ENCODE measurements around the gene BRCC3. TPM values are rescaled to one million over a fixed set of nuclear protein-coding genes. Genes with fewer than 3 reads are reported as not detected.

Gene BRCC3
- total and polyA plus RNA-seq, 2 donors (not counting 1 experiment from before 2014, with no cell fraction given), result 7.3 to 16.9 TPM

GRCh38 chrX:155048977-155049619 lies 22.2 kb upstream of the BRCC3 start:
- H3K4me1 ChIP-seq (ENCODE audit: control insufficient read depth in 2 of 2, insufficient read depth in 2 of 2, low read length in 2 of 2), result no peaks in the 10 kb centered on the region
- intact Hi-C loops (cut with micrococcal nuclease), result no loop called here
- no peak overlapping the region for H3K9ac ChIP-seq (ENCODE audit: low read length)
- no peaks in the 10 kb centered on the region for H3K27me3 Mint-ChIP-seq
- H3K36me3 ChIP-seq (replicated peaks in 1 of 2; ENCODE audit: control extremely low read depth in 1 of 2, control insufficient read depth in 1 of 2, extremely low read depth in 1 of 2, insufficient read depth in 2 of 2, low read length in 1 of 2), result peaks cover 0 to 32% of the 10 kb centered on the region in 2 experiments
- no peak overlapping the region for H3K4me2 ChIP-seq (replicated peaks; ENCODE audit: low read depth, low read length, poor library complexity, severe bottlenecking)
- H3K27ac Mint-ChIP-seq, result no peak overlapping the region
- H3K4me3 ChIP-seq (ENCODE audit: control extremely low read depth in 1 of 5, extremely low read depth in 1 of 5, insufficient read depth in 1 of 5, low read depth in 2 of 5, low read length in 4 of 5), result no peak overlapping the region
- no peaks in the 10 kb centered on the region for H3K9me3 Mint-ChIP-seq (ENCODE audit: insufficient read depth)
- H3K4me1 Mint-ChIP-seq, result peaks cover 4% of the 10 kb centered on the region
- POLR2A ChIA-PET, result no interaction called here
- no peak overlapping the region for H3K4me3 Mint-ChIP-seq
- no peaks in the 10 kb centered on the region for H3K27me3 ChIP-seq (replicated peaks in 1 of 4; ENCODE audit: control extremely low read depth in 1 of 4, control insufficient read depth in 3 of 4, insufficient read depth in 4 of 4, low read length in 3 of 4)
- CTCF ChIA-PET, result interaction anchor here (0.6 to 1.5 kb wide), 4 partner anchors 10 to 23 kb away, joined by 3 read pairs; partner anchors contain the start of gene BRCC3
- H2AFZ ChIP-seq (ENCODE audit: insufficient read depth, low read depth, low read length, poor library complexity, severe bottlenecking), result no peak overlapping the region
- no peaks in the 10 kb centered on the region for H3K9me3 ChIP-seq (ENCODE audit: control extremely low read depth in 1 of 3, control insufficient read depth in 2 of 3, insufficient read depth in 1 of 3, low read length in 2 of 3)
- peaks cover under 1% of the 10 kb centered on the region for H3K79me2 ChIP-seq (ENCODE audit: control insufficient read depth, insufficient read depth, low read length)
- TF ChIP-seq, protein P1, sequence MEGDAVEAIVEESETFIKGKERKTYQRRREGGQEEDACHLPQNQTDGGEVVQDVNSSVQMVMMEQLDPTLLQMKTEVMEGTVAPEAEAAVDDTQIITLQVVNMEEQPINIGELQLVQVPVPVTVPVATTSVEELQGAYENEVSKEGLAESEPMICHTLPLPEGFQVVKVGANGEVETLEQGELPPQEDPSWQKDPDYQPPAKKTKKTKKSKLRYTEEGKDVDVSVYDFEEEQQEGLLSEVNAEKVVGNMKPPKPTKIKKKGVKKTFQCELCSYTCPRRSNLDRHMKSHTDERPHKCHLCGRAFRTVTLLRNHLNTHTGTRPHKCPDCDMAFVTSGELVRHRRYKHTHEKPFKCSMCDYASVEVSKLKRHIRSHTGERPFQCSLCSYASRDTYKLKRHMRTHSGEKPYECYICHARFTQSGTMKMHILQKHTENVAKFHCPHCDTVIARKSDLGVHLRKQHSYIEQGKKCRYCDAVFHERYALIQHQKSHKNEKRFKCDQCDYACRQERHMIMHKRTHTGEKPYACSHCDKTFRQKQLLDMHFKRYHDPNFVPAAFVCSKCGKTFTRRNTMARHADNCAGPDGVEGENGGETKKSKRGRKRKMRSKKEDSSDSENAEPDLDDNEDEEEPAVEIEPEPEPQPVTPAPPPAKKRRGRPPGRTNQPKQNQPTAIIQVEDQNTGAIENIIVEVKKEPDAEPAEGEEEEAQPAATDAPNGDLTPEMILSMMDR (IDR thresholded peaks at IDR 0.05), result peak; percentile 59
- TF ChIP-seq EZH2 (IDR thresholded peaks at IDR 0.05; ENCODE audit: borderline replicate concordance, insufficient read depth, low read depth, low read length, poor library complexity, severe bottlenecking), result no peak
- WGBS (ENCODE audit: insufficient coverage), result no CpG with 5 or more reads among the region's 9 CpGs
- peaks cover 4% of the 10 kb centered on the region for H4K20me1 ChIP-seq (ENCODE audit: control insufficient read depth, insufficient read depth, low read length, poor library complexity, severe bottlenecking)
- ATAC-seq (ENCODE audit: low read depth) (no peak), DNase-seq (peak; percentile 46)
- no peak overlapping the region for H3K27ac ChIP-seq (ENCODE audit: low read length in 2 of 2)

DNA sequence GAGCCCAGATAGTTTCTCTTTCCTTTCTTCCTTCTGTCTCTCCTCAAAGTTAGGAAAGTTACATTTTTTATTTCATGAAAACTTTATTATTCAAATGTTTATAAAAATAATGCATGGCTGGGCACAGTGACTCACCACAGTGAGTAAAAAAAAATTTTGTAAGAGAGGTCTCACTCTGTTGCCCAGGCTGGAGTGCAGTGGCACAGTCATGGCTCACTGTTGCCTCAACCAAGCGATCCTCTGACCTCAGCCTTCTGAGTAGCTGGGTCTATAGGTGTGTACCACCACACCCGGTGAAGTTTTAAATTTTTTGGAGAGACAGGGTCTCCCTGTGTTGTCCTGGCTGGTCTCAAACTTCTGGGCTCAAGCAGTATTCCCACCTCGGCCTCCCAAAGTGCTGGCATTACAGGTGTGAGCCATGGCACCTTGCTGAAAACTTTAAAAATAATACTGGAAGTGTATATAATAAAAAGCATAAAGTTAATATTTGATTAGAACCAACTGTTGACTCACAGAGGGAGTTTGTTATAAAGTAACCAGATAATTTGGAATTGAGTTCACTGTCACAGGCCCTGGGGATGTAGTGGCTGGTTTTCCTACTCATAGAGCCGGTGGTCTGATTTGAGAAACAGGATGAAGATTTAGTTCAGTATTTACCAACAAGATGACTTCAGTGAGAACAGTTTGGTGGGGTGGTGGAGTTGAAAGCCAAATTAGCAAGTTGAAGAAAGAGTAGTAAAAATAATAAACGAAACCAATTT lies 18.4 kb upstream of the BRCC3 start:
- no peaks in the 10 kb centered on the region for H4K20me1 ChIP-seq (ENCODE audit: control insufficient read depth, insufficient read depth, low read length, poor library complexity, severe bottlenecking)
- no peaks in the 10 kb centered on the region for H3K9me3 ChIP-seq (ENCODE audit: control extremely low read depth in 1 of 3, control insufficient read depth in 2 of 3, insufficient read depth in 1 of 3, low read length in 2 of 3)
- H3K4me1 Mint-ChIP-seq, result peaks cover 8% of the 10 kb centered on the region
- H3K27me3 Mint-ChIP-seq, result no peaks in the 10 kb centered on the region
- peaks cover 0 to 23% of the 10 kb centered on the region in 2 experiments for H3K36me3 ChIP-seq (replicated peaks in 1 of 2; ENCODE audit: control extremely low read depth in 1 of 2, control insufficient read depth in 1 of 2, extremely low read depth in 1 of 2, insufficient read depth in 2 of 2, low read length in 1 of 2)
- no peaks in the 10 kb centered on the region for H3K79me2 ChIP-seq (ENCODE audit: control insufficient read depth, insufficient read depth, low read length)
- H3K4me2 ChIP-seq (replicated peaks; ENCODE audit: low read depth, low read length, poor library complexity, severe bottlenecking), result no peak overlapping the region
- CTCF ChIA-PET, result no interaction called here
- no peaks in the 10 kb centered on the region for H3K27me3 ChIP-seq (replicated peaks in 1 of 4; ENCODE audit: control extremely low read depth in 1 of 4, control insufficient read depth in 3 of 4, insufficient read depth in 4 of 4, low read length in 3 of 4)
- H3K9ac ChIP-seq (ENCODE audit: low read length), result no peak overlapping the region
- no peak for DNase-seq
- no peak overlapping the region for H3K27ac ChIP-seq (ENCODE audit: low read length in 2 of 2)
- peaks cover 0 to 9% of the 10 kb centered on the region in 2 donors for H3K4me1 ChIP-seq (ENCODE audit: control insufficient read depth in 2 of 2, insufficient read depth in 2 of 2, low read length in 2 of 2)
- no peaks in the 10 kb centered on the region for H3K9me3 Mint-ChIP-seq (ENCODE audit: insufficient read depth)
- POLR2A ChIA-PET, result no interaction called here
- WGBS (ENCODE audit: insufficient coverage), result 100% methylated on average over 1 of the region's 5 CpGs
- no peak overlapping the region for H3K4me3 Mint-ChIP-seq
- intact Hi-C loops (cut with micrococcal nuclease), result no loop called here
- no peak for ATAC-seq (ENCODE audit: low read depth)
- H3K4me3 ChIP-seq (ENCODE audit: control extremely low read depth in 1 of 5, extremely low read depth in 1 of 5, insufficient read depth in 1 of 5, low read depth in 2 of 5, low read length in 4 of 5), result no peak overlapping the region
- no peak overlapping the region for H3K27ac Mint-ChIP-seq
- H2AFZ ChIP-seq (ENCODE audit: insufficient read depth, low read depth, low read length, poor library complexity, severe bottlenecking), result no peak overlapping the region
- TF ChIP-seq EZH2 (IDR thresholded peaks at IDR 0.05; ENCODE audit: borderline replicate concordance, insufficient read depth, low read depth, low read length, poor library complexity, severe bottlenecking), result no peak
- TF ChIP-seq, protein P1 (IDR thresholded peaks at IDR 0.05), result no peak

Data from B cell (primary cell).